Mucosa of descending colon (tissue), 3 donors: ENCODE data around the gene HPN. TPM values are rescaled to one million over a fixed set of nuclear protein-coding genes. Genes with fewer than 3 reads are reported as not detected.
A peak's percentile ranks its signal among the peaks of the same experiment; 100 is the strongest.

Source experiments
- ATAC-seq: fragments of 200-7000 bp; cut with Tn5 transposase; one replicate; pipeline ENCODE4 v1.9.1; 2020; ENCODE audit warnings: mild to moderate bottlenecking, moderate library complexity
- DNase-seq, 3 donors: peaks; one replicate each; pipeline ENCODE4 v3.0.0-alpha.2; 2020
- H3K36me3 ChIP-seq: fragments of 200-600 bp; one replicate; pipeline ENCODE4 v1.8.0; 2021; ENCODE audit warnings: low read depth, mild to moderate bottlenecking
- H3K4me1 ChIP-seq: fragments of 200-600 bp; one replicate; pipeline ENCODE4 v1.8.0; 2021; ENCODE audit warnings: low read depth, mild to moderate bottlenecking
- H3K4me3 ChIP-seq: fragments of 200-600 bp; one replicate; pipeline ENCODE4 v1.8.0; 2021; ENCODE audit warnings: mild to moderate bottlenecking
- H3K9me3 ChIP-seq: fragments of 200-600 bp; one replicate; pipeline ENCODE4 v1.8.0; 2021; ENCODE audit warnings: mild to moderate bottlenecking
- intact Hi-C, 2 donors: fragments of 100-400 bp; cut with DNase I in 1 of 2; cut with micrococcal nuclease in 1 of 2; formaldehyde crosslinking; loops; one replicate each; pipeline versions ENCODE4 v1.11.0 to v1.11.1; 2022; cut with DNase I, micrococcal nuclease
- total RNA-seq, 3 donors: library from RNA; stranded (reverse); fragmentation: NEBNext Ultra II Directional in 2 of 3; extraction: Animal tissue kit (Norgen Biotek cat#: 25700) in 2 of 3; gene quantifications; one replicate each; pipeline versions ENCODE4 v1.2.1 to v1.2.4, GENCODE V29; 2021 to 2023
- TF ChIP-seq, protein P1 (sequence below): fragments of 200-600 bp; IDR thresholded peaks from one replicate; pipeline ENCODE4 v1.8.0; 2022; ENCODE audit warnings: antibody characterized with exemption, mild to moderate bottlenecking
- donor health status: DM: no; HTN: no; CAD: no; lungs with moderate emphysema.
- donor health status: DM: no; HTN: no; CAD: no.
- donor health status: DM: no; HTN: yes; CAD: no.

HPN gene
- total RNA-seq, 3 donors from 2014 or later, result 0.54 to 0.94 TPM; not detected in 1

- H3K36me3 ChIP-seq, result no peaks in the 10 kb centered on the region
- H3K4me3 ChIP-seq, result no peak overlapping the region
- intact Hi-C loops, result no loop called here
- ATAC-seq, result no peak
- DNase-seq, result no peak
- H3K9me3 ChIP-seq, result no peaks in the 10 kb centered on the region
- peaks cover 15% of the 10 kb centered on the region for H3K4me1 ChIP-seq
- TF ChIP-seq, protein P1, sequence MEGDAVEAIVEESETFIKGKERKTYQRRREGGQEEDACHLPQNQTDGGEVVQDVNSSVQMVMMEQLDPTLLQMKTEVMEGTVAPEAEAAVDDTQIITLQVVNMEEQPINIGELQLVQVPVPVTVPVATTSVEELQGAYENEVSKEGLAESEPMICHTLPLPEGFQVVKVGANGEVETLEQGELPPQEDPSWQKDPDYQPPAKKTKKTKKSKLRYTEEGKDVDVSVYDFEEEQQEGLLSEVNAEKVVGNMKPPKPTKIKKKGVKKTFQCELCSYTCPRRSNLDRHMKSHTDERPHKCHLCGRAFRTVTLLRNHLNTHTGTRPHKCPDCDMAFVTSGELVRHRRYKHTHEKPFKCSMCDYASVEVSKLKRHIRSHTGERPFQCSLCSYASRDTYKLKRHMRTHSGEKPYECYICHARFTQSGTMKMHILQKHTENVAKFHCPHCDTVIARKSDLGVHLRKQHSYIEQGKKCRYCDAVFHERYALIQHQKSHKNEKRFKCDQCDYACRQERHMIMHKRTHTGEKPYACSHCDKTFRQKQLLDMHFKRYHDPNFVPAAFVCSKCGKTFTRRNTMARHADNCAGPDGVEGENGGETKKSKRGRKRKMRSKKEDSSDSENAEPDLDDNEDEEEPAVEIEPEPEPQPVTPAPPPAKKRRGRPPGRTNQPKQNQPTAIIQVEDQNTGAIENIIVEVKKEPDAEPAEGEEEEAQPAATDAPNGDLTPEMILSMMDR, result no peak
Measured at GRCh38 chr19:35106291-35106583, 64.7 kb downstream of the HPN start.

- Histone ChIP-seq H3K4me1 (peaks cover 15% of the 10 kb centered on the region), H3K9me3 (no peaks in the 10 kb centered on the region), H3K4me3 (no peak overlapping the region), H3K36me3 (no peaks in the 10 kb centered on the region)
- TF ChIP-seq, protein P1, result no peak
- DNase-seq (no peak), ATAC-seq (no peak)
- intact Hi-C loops, result no loop called here
Measured at GRCh38 chr19:35106898-35107541, 65.5 kb downstream of the HPN start.

GRCh38 chr19:35107545-35107944 is 66.0 kb downstream of the HPN start:
- intact Hi-C loops, result no loop called here
- no peaks in the 10 kb centered on the region for H3K9me3 ChIP-seq
- H3K4me1 ChIP-seq, result peaks cover 15% of the 10 kb centered on the region
- DNase-seq (peak in 2 of 3 donors; percentile 61 to 62), ATAC-seq (peak; percentile 88)
- no peaks in the 10 kb centered on the region for H3K36me3 ChIP-seq
- TF ChIP-seq, protein P1, result no peak
- H3K4me3 ChIP-seq, result no peak overlapping the region

- no peak for DNase-seq
- Histone ChIP-seq H3K9me3 (no peaks in the 10 kb centered on the region), H3K4me3 (no peak overlapping the region), H3K4me1 (peaks cover 15% of the 10 kb centered on the region), H3K36me3 (no peaks in the 10 kb centered on the region)
- TF ChIP-seq, protein P1, result no peak
- no peak for ATAC-seq
- intact Hi-C loops, result no loop called here
Measured at GRCh38 chr19:35108730-35109129, 67.2 kb downstream of the HPN start.

- DNase-seq, result peak in 2 of 3 donors; percentile 51 to 67
- H3K4me3 ChIP-seq, result no peak overlapping the region
- H3K36me3 ChIP-seq, result no peaks in the 10 kb centered on the region
- peak; percentile 71 for ATAC-seq
- no peaks in the 10 kb centered on the region for H3K9me3 ChIP-seq
- intact Hi-C loops, result no loop called here
- TF ChIP-seq, protein P1, result no peak
- peaks cover 18% of the 10 kb centered on the region for H3K4me1 ChIP-seq
Measured at GRCh38 chr19:35109395-35110112, 68.0 kb downstream of the HPN start.
